Tibial artery (tissue), 4 donors: ENCODE measurements around the gene S100A10.
A peak's percentile ranks its signal among the peaks of the same experiment; 100 is the strongest.

ENCODE experiments used
- DNase-seq, 2 donors: peaks; one replicate each; pipeline ENCODE4 v3.0.0-alpha.2; 2019
- H3K27ac ChIP-seq, 2 donors: fragments of 200-600 bp; sonication (generic) in 1 of 2; 1 replicate in 1 of 2; 2 replicates in 1 of 2; pipeline ENCODE4 v1.5.1; 2018 to 2019; ENCODE audit warnings: mild to moderate bottlenecking in 1 of 2
- H3K27me3 ChIP-seq, 2 donors: fragments of 200-600 bp; sonication (generic) in 1 of 2; one replicate each; pipeline versions ENCODE4 v1.5.1 to v1.6.0; 2016 to 2019
- H3K36me3 ChIP-seq, 3 donors: fragments of 200-600 bp; sonication (generic) in 2 of 3; one replicate each; pipeline ENCODE4 v1.5.1; 2016 to 2019; ENCODE audit warnings: mild to moderate bottlenecking in 2 of 3
- H3K4me1 ChIP-seq, 4 donors: fragments of 200-600 bp; sonication (generic) in 2 of 4; 1 replicate in 3 of 4; 2 replicates in 1 of 4; pipeline ENCODE4 v1.5.1; 2016 to 2019
- H3K4me3 ChIP-seq, 2 donors: fragments of 200-600 bp; sonication (generic) in 1 of 2; 1 replicate in 1 of 2; 2 replicates in 1 of 2; pipeline ENCODE4 v1.5.1; 2018 to 2019; ENCODE audit warnings: mild to moderate bottlenecking in 2 of 2
- H3K9me3 ChIP-seq, 3 donors: fragments of 200-600 bp; sonication (generic) in 1 of 3; one replicate each; pipeline ENCODE4 v1.5.1; 2016 to 2019
- CTCF ChIP-seq, 2 experiments: fragments of 200-600 bp in 1 of 2; fragments of 450-650 bp in 1 of 2; IDR thresholded peaks; one replicate each; pipeline ENCODE4 v1.5.1; 2017 to 2019; ENCODE audit warnings: antibody characterized with exemption in 2 of 2, mild to moderate bottlenecking in 1 of 2, moderate library complexity in 1 of 2
- intact Hi-C: fragments of 100-400 bp; cut with DNase I; formaldehyde crosslinking; loops from one replicate; pipeline ENCODE4 v1.15.0; 2023; ENCODE audit warnings: low total_unique reads

S100A10 gene

GRCh38 chr1:151994956-151995355 is 1.3 kb upstream of the S100A10 start:
- H3K9me3 ChIP-seq = no peaks in the 10 kb centered on the region
- H3K27me3 ChIP-seq = no peaks in the 10 kb centered on the region
- DNase-seq = peak; percentile 45 to 74
- TF ChIP-seq CTCF (IDR thresholded peaks at IDR 0.05) = no peak
- H3K4me3 ChIP-seq = no peak overlapping the region
- H3K27ac ChIP-seq = peak overlapping the region in 1 of 2 donors; percentile 80
- no peaks in the 10 kb centered on the region for H3K36me3 ChIP-seq
- intact Hi-C loops = loop anchor here (5.0 kb wide), 1 partner anchor 63 kb away; no protein-coding TSS in a partner anchor
- H3K4me1 ChIP-seq = peaks cover 4 to 50% (median 32%) of the 10 kb centered on the region in 4 donors

- no peak for TF ChIP-seq CTCF (IDR thresholded peaks at IDR 0.05)
- Histone ChIP-seq H3K27ac (peak overlapping the region; percentile 80 to 87), H3K9me3 (no peaks in the 10 kb centered on the region), H3K36me3 (no peaks in the 10 kb centered on the region), H3K4me1 (peaks cover 4 to 68% (median 50%) of the 10 kb centered on the region in 4 donors), H3K4me3 (peak overlapping the region; percentile 67 to 83), H3K27me3 (no peaks in the 10 kb centered on the region)
- intact Hi-C loops = no loop called here
- DNase-seq = peak; percentile 36 to 70
These were observed 450 bp downstream of the S100A10 start for GRCh38 chr1:151993084-151993733.

GRCh38 chr1:151992303-151993083 is 1.2 kb downstream of the S100A10 start:
- peaks cover 4 to 75% (median 56%) of the 10 kb centered on the region in 4 donors for H3K4me1 ChIP-seq
- no peaks in the 10 kb centered on the region for H3K27me3 ChIP-seq
- no peaks in the 10 kb centered on the region for H3K9me3 ChIP-seq
- peak; percentile 87 to 91 for DNase-seq
- no peak for TF ChIP-seq CTCF (IDR thresholded peaks at IDR 0.05)
- H3K4me3 ChIP-seq = peak overlapping the region; percentile 67 to 83
- no peaks in the 10 kb centered on the region for H3K36me3 ChIP-seq
- intact Hi-C loops = no loop called here
- peak overlapping the region; percentile 80 to 87 for H3K27ac ChIP-seq

GRCh38 chr1:151991663-151992302 is 1.9 kb downstream of the S100A10 start:
- Histone ChIP-seq H3K4me3 (peak overlapping the region; percentile 67 to 83), H3K27ac (peak overlapping the region; percentile 80 to 87), H3K36me3 (no peaks in the 10 kb centered on the region), H3K4me1 (peaks cover 4 to 77% (median 56%) of the 10 kb centered on the region in 4 donors), H3K27me3 (no peaks in the 10 kb centered on the region), H3K9me3 (no peaks in the 10 kb centered on the region)
- no peak for TF ChIP-seq CTCF (IDR thresholded peaks at IDR 0.05)
- no peak for DNase-seq
- intact Hi-C loops = no loop called here

- DNase-seq = no peak
- H3K27me3 ChIP-seq = no peaks in the 10 kb centered on the region
- intact Hi-C loops = no loop called here
- peaks cover 0 to 2% (median 0%) of the 10 kb centered on the region in 3 donors for H3K36me3 ChIP-seq
- H3K9me3 ChIP-seq = no peaks in the 10 kb centered on the region
- H3K4me3 ChIP-seq = no peak overlapping the region
- peaks cover 4 to 77% (median 56%) of the 10 kb centered on the region in 4 donors for H3K4me1 ChIP-seq
- peak overlapping the region in 1 of 2 donors; percentile 80 for H3K27ac ChIP-seq
- TF ChIP-seq CTCF (IDR thresholded peaks at IDR 0.05) = no peak
These were observed 2.8 kb downstream of the S100A10 start for GRCh38 chr1:151990856-151991198.
